Lower leg skin (tissue), 3 donors: ENCODE data around the gene TRMT11.

Experiments
- CTCF ChIP-seq, 3 donors: fragments of 450-650 bp; IDR thresholded peaks; one replicate each; pipeline ENCODE4 v1.5.1; 2016; ENCODE audit warnings: antibody characterized with exemption in 3 of 3, mild to moderate bottlenecking in 3 of 3, moderate library complexity in 2 of 3
- POLR2A ChIP-seq, 2 donors: fragments of 450-650 bp; IDR thresholded peaks; one replicate each; pipeline ENCODE4 v1.6.1; 2016 to 2017; ENCODE audit warnings: antibody characterized with exemption in 2 of 2, mild to moderate bottlenecking in 1 of 2, moderate library complexity in 1 of 2

GRCh38 chr6:126026001-126026400, 39.7 kb downstream of the TRMT11 start:
- no peak for TF ChIP-seq CTCF (IDR thresholded peaks at IDR 0.05)
- no peak for TF ChIP-seq POLR2A (IDR thresholded peaks at IDR 0.05)
